ENCODE measurements around the gene MX1.

The MX1 gene

GRCh38 chr21:41500363-41500762 is 74.3 kb downstream of the MX1 start:
- no peak for DNase-seq

- no peak for DNase-seq
These were observed 74.9 kb downstream of the MX1 start for GRCh38 chr21:41500931-41501381.

- DNase-seq, result no peak
These were observed 75.9 kb downstream of the MX1 start for GRCh38 chr21:41501919-41502318.

GRCh38 chr21:41503331-41503730 is 77.3 kb downstream of the MX1 start:
- no peak for DNase-seq

GRCh38 chr21:41504030-41504429 is 78.0 kb downstream of the MX1 start:
- no peak for DNase-seq

- no peak for DNase-seq
These were observed 80.1 kb downstream of the MX1 start for GRCh38 chr21:41506005-41506594.

GRCh38 chr21:41506611-41507520 is 80.8 kb downstream of the MX1 start:
- no peak for DNase-seq

GRCh38 chr21:41507521-41508414 is 81.7 kb downstream of the MX1 start, which contains the start of gene TMPRSS2:
TMPRSS2 (minus strand) TSS chr21:41508158; CDS start chr21:41498133, 10,025 bp downstream.
- no peak for DNase-seq

GRCh38 chr21:41508415-41509144 is 82.5 kb downstream of the MX1 start:
- no peak for DNase-seq
